ENCODE measurements around the gene CPED1. TPM values are rescaled to one million over a fixed set of nuclear protein-coding genes. Genes with fewer than 3 reads are reported as not detected.

The CPED1 gene
- total and polyA plus RNA-seq, 10 of the 15 experiments (the other 5 are each of a cell fraction or from before 2014, with no cell fraction given), result 0.01 to 0.77 (median 0.10) TPM; not detected in 1

DNA sequence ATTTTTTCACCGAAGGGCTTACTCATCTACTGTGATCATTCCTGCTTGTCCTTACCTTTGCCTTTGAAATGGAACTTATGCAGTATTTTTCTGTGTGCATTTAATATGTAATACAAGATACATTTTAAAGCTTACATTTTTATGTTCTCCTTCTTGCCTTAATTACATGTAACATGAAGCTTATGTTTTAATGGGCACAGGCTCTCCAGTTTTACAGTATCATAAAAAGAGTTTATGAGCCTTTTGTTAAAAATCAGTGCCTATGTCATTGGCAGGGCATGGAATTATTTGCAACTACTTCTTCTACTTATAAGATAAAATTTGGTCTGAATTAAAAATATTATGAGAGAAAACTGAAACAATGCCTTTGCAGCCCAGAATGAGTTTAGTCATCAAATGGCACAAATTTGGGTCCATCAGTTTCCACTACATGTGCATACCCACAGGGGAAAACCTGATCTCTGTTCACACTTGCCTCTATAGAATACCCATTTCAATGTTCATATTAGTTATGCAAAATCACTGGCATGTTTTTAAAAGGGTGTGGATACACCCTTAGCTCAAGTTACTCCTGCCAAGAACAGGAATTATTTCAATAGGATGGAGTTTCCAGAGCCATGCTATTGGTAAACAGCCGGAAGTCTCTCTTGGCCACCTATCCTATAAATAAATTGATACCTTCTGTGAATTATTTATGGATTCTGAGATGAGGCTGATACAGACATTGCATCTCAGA lies 312.3 kb downstream of the CPED1 start:
- ChIA-PET RAD21 (ENCODE audit: unreplicated experiment) (interaction anchor here (1.2 to 2.7 kb wide), 3 partner anchors 12 to 66 kb away, joined by 3 to 9 read pairs (median 8); no protein-coding TSS in a partner anchor), SMC1A (ENCODE audit: uncharacterized antibody, unreplicated experiment) (interaction anchor here (0.6 to 1.5 kb wide), 9 partner anchors 10 to 165 kb away, joined by 3 to 8 read pairs (median 3); no protein-coding TSS in a partner anchor), POLR2A (interaction anchor here (1.3 kb wide), 1 partner anchor 22 kb away, joined by 4 read pairs; no protein-coding TSS in a partner anchor), CTCF (interaction anchor here (1.4 kb wide), 1 partner anchor 22 kb away, joined by 4 read pairs; no protein-coding TSS in a partner anchor)
- H3K9ac ChIP-seq (ENCODE audit: control insufficient read depth, insufficient read depth, low read length), result no peak overlapping the region
- H3K9me3 ChIP-seq (replicated peaks; ENCODE audit: control insufficient read depth, insufficient read depth, low read length), result no peaks in the 10 kb centered on the region
- TF ChIP-seq HCFC1 (IDR thresholded peaks at IDR 0.05; ENCODE audit: low read length) (no peak), TBL1XR1 (IDR thresholded peaks at IDR 0.05; ENCODE audit: low read depth, low read length) (no peak), ZNF207 (IDR thresholded peaks at IDR 0.05; ENCODE audit: borderline replicate concordance) (no peak)
- FAIRE-seq (no peak), DNase-seq (ENCODE audit: low read depth, low spot score) (no peak), ATAC-seq (0 out of 3 replicates have a peak, but pooled peaks have one; percentile 8)
- intact Hi-C loops (cut with micrococcal nuclease; ENCODE audit: unreplicated experiment), result loop anchor here (10.0 kb wide), 1 partner anchor 234 kb away; no protein-coding TSS in a partner anchor
- WGBS (ENCODE audit: insufficient coverage, insufficient replicate concordance, low lambda C conversion rate, missing lambda C conversion rate), result 95% methylated on average over 2 of the region's 2 CpGs
- H3K27ac ChIP-seq (ENCODE audit: control insufficient read depth, insufficient read depth), result no peak overlapping the region
- H3K79me2 ChIP-seq (ENCODE audit: control insufficient read depth, insufficient read depth, low read length), result no peaks in the 10 kb centered on the region
- H3K27me3 ChIP-seq (replicated peaks in 1 of 2; ENCODE audit: control insufficient read depth in 2 of 2, insufficient read depth in 2 of 2, low read length in 1 of 2), result no peaks in the 10 kb centered on the region
- no peaks in the 10 kb centered on the region for H3K36me3 ChIP-seq (ENCODE audit: control insufficient read depth in 2 of 2, insufficient read depth in 2 of 2, low read length in 1 of 2)
- peaks cover 16% of the 10 kb centered on the region for H3K4me1 ChIP-seq (ENCODE audit: control insufficient read depth, insufficient read depth, low read length)
- no peak overlapping the region for H2AFZ ChIP-seq (ENCODE audit: control insufficient read depth, low read depth, low read length)
- H3K4me3 ChIP-seq, result no peak overlapping the region
- BruUV-seq (replicated peaks), result no TSS peak
- in situ Hi-C loops (cut with MboI), result no loop called here
- no peaks in the 10 kb centered on the region for H4K20me1 ChIP-seq (ENCODE audit: control insufficient read depth, insufficient read depth)
- H3K4me2 ChIP-seq (ENCODE audit: control insufficient read depth, insufficient read depth), result no peak overlapping the region

DNA sequence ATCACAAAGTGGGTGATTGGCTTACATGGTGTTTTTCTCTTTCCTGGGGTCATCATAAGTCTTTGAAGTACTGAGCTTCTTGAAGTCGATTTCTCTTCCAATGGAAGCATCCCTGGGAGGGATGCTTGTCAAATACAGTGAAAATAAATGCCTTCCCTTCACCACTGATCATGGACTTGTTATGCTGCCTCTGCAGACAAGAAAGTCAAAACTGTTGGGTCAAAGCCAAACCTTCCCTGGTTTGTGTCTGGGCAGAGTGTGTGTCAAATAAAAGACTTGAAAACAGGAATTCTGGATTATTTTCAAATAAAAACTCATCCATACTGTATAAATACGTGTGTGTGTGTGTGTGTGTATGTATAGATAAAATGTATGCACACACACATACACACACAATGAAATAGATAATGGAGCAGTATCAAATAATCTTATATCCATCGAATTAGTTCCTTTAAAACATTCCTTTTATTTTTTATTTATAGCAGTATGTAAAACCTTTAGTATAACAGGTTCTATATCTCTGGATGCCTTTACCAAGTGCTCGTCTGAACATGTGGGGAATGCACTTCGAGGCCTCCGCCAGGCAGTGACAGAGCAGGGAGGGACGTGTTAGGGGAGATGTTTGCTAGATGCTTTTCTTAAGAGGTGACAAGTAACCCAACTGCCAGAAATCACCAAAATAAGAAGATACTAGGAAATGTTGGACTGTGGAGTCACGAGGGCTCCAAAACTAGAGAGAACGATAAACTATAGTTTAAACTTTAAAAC lies 313.1 kb downstream of the CPED1 start:
- ChIA-PET CTCF (interaction anchor here (0.7 to 1.0 kb wide), 2 partner anchors 10 to 20 kb away, joined by 3 read pairs; no protein-coding TSS in a partner anchor), SMC1A (ENCODE audit: uncharacterized antibody, unreplicated experiment) (interaction anchor here (0.7 to 1.5 kb wide), 7 partner anchors 11 to 131 kb away, joined by 3 to 11 read pairs (median 3); no protein-coding TSS in a partner anchor)
- intact Hi-C loops (cut with micrococcal nuclease; ENCODE audit: unreplicated experiment), result loop anchor here (2.0 to 10.0 kb wide), 2 partner anchors 23 to 233 kb away; no protein-coding TSS in a partner anchor
- TF ChIP-seq SMARCA5 (IDR thresholded peaks at IDR 0.05) (no peak), HCFC1 (IDR thresholded peaks at IDR 0.05; ENCODE audit: low read length) (no peak), SIN3A (IDR thresholded peaks at IDR 0.05; ENCODE audit: low read depth, low read length) (no peak), CHD4 (IDR thresholded peaks at IDR 0.05) (no peak), MYB (IDR thresholded peaks at IDR 0.05; ENCODE audit: borderline replicate concordance, low read depth, low read length) (no peak), SP1 (IDR thresholded peaks at IDR 0.05; ENCODE audit: low read depth, low read length) (no peak), POLR2AphosphoS2 (IDR thresholded peaks at IDR 0.05; ENCODE audit: low read depth, low read length) (no peak), STAT1 (conservative IDR thresholded peaks at IDR 0.05) (no peak), LARP7 (IDR thresholded peaks at IDR 0.05) (no peak), ZNF24 (IDR thresholded peaks at IDR 0.05) (no peak)
- TF ChIP-seq, protein P1, sequence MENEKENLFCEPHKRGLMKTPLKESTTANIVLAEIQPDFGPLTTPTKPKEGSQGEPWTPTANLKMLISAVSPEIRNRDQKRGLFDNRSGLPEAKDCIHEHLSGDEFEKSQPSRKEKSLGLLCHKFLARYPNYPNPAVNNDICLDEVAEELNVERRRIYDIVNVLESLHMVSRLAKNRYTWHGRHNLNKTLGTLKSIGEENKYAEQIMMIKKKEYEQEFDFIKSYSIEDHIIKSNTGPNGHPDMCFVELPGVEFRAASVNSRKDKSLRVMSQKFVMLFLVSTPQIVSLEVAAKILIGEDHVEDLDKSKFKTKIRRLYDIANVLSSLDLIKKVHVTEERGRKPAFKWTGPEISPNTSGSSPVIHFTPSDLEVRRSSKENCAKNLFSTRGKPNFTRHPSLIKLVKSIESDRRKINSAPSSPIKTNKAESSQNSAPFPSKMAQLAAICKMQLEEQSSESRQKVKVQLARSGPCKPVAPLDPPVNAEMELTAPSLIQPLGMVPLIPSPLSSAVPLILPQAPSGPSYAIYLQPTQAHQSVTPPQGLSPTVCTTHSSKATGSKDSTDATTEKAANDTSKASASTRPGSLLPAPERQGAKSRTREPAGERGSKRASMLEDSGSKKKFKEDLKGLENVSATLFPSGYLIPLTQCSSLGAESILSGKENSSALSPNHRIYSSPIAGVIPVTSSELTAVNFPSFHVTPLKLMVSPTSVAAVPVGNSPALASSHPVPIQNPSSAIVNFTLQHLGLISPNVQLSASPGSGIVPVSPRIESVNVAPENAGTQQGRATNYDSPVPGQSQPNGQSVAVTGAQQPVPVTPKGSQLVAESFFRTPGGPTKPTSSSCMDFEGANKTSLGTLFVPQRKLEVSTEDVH (IDR thresholded peaks at IDR 0.05; ENCODE audit: low read depth, partially characterized antibody), result no peak

More for the DNA sequence above, 313.1 kb downstream of the CPED1 start:
- no peak for DNase-seq (ENCODE audit: low read depth, low spot score)
- Histone ChIP-seq H3K4me2 (ENCODE audit: control insufficient read depth, insufficient read depth) (no peak overlapping the region), H3K9ac (ENCODE audit: control insufficient read depth, insufficient read depth, low read length) (no peak overlapping the region), H3K27me3 (replicated peaks in 1 of 2; ENCODE audit: control insufficient read depth in 2 of 2, insufficient read depth in 2 of 2, low read length in 1 of 2) (no peaks in the 10 kb centered on the region), H2AFZ (ENCODE audit: control insufficient read depth, low read depth, low read length) (no peak overlapping the region), H4K20me1 (ENCODE audit: control insufficient read depth, insufficient read depth) (no peaks in the 10 kb centered on the region), H3K79me2 (ENCODE audit: control insufficient read depth, insufficient read depth, low read length) (no peaks in the 10 kb centered on the region), H3K9me3 (replicated peaks; ENCODE audit: control insufficient read depth, insufficient read depth, low read length) (no peaks in the 10 kb centered on the region), H3K4me1 (ENCODE audit: control insufficient read depth, insufficient read depth, low read length) (peaks cover 24% of the 10 kb centered on the region), H3K27ac (ENCODE audit: control insufficient read depth, insufficient read depth) (no peak overlapping the region), H3K36me3 (ENCODE audit: control insufficient read depth in 2 of 2, insufficient read depth in 2 of 2, low read length in 1 of 2) (no peaks in the 10 kb centered on the region), H3K4me3 (no peak overlapping the region)
- in situ Hi-C loops (cut with MboI), result no loop called here
- ChIA-PET RAD21 (ENCODE audit: unreplicated experiment) (interaction anchor here (0.9 to 2.7 kb wide), 6 partner anchors 11 to 165 kb away, joined by 3 to 9 read pairs (median 4); no protein-coding TSS in a partner anchor), POLR2A (interaction anchor here (0.7 to 1.3 kb wide), 2 partner anchors 11 to 23 kb away, joined by 3 to 4 read pairs; no protein-coding TSS in a partner anchor)
- FAIRE-seq, result no peak
- no peak for ATAC-seq
- no TSS peak for BruUV-seq (replicated peaks)
- 71% methylated on average over 9 of the region's 9 CpGs for WGBS (ENCODE audit: insufficient coverage, insufficient replicate concordance, low lambda C conversion rate, missing lambda C conversion rate)
